Esophagus muscularis mucosa (tissue), 4 donors: ENCODE measurements around the gene POMT2. TPM values are rescaled to one million over a fixed set of nuclear protein-coding genes. Genes with fewer than 3 reads are reported as not detected.
"Not testable (repeated sequence)": the region's sequence is repeated elsewhere in the genome, so short reads cannot be mapped to it uniquely, and the experiment has no call there.

Experiments used
- DNase-seq: peaks from one replicate; pipeline ENCODE4 v3.0.0-alpha.2; 2017; ENCODE audit errors: extremely low spot score
- H3K27ac ChIP-seq, 4 donors: fragments of 200-600 bp; sonication (generic); replicated peaks in 1 of 4; 1 replicate in 3 of 4; 2 replicates in 1 of 4; pipeline ENCODE4 v1.5.1; 2016 to 2019; ENCODE audit warnings: mild to moderate bottlenecking in 1 of 4
- H3K27me3 ChIP-seq, 4 donors: fragments of 200-600 bp; sonication (generic); one replicate each; pipeline versions ENCODE4 v1.5.1 to v1.6.0; 2016 to 2019
- H3K36me3 ChIP-seq, 4 donors: fragments of 200-600 bp; sonication (generic); one replicate each; pipeline ENCODE4 v1.5.1; 2016 to 2019
- H3K4me1 ChIP-seq, 4 donors: fragments of 200-600 bp; sonication (generic); one replicate each; pipeline ENCODE4 v1.5.1; 2016 to 2019
- H3K4me3 ChIP-seq, 4 donors: fragments of 200-600 bp; sonication (generic); 1 replicate in 2 of 4; 2 replicates in 2 of 4; pipeline ENCODE4 v1.5.1; 2016 to 2019; ENCODE audit warnings: mild to moderate bottlenecking in 4 of 4, moderate library complexity in 1 of 4
- H3K9me3 ChIP-seq, 4 donors: fragments of 200-600 bp; sonication (generic); 1 replicate in 3 of 4; 2 replicates in 1 of 4; pipeline ENCODE4 v1.5.1; 2016 to 2019
- EP300 ChIP-seq: sonication (generic); formaldehyde crosslinking; IDR thresholded peaks from one replicate; pipeline ENCODE4 v1.6.1; 2017; ENCODE audit warnings: antibody characterized with exemption
- POLR2A ChIP-seq: fragments of 450-650 bp; IDR thresholded peaks from one replicate; pipeline ENCODE4 v1.6.1; 2017; ENCODE audit warnings: antibody characterized with exemption, moderate library complexity, mild to moderate bottlenecking, low read depth
- POLR2AphosphoS5 ChIP-seq, 2 donors: sonication (generic); formaldehyde crosslinking; IDR thresholded peaks; one replicate each; pipeline ENCODE4 v1.6.1; 2017; ENCODE audit warnings: antibody characterized with exemption in 2 of 2
- WGBS: methylation state at CpG from one replicate; pipeline ENCODE4 v1.1.5; 2018; 5-methylcytosine and 5-hydroxymethylcytosine counted together
- intact Hi-C: fragments of 100-400 bp; cut with DNase I; formaldehyde crosslinking; loops from one replicate; pipeline ENCODE4 v1.15.1; 2023
- total RNA-seq, 4 donors: library from RNA; depleted of rRNA; stranded (reverse); fragments of >200 nt; gene quantifications; one replicate each; pipeline versions ENCODE4 v1.1.0 to v1.2.1, GENCODE V29; 2016
- TF ChIP-seq, protein P1 (sequence below), 3 experiments: fragments of 200-600 bp in 2 of 3; fragments of 450-650 bp in 1 of 3; sonication (generic) in 2 of 3; IDR thresholded peaks; one replicate each; pipeline ENCODE4 v1.5.1; 2017 to 2019; ENCODE audit warnings: antibody characterized with exemption in 3 of 3, mild to moderate bottlenecking in 2 of 3, moderate library complexity in 1 of 3

Gene POMT2
- total RNA-seq, 4 donors from 2014 or later = 13.3 to 29.2 (median 14.5) TPM

DNA sequence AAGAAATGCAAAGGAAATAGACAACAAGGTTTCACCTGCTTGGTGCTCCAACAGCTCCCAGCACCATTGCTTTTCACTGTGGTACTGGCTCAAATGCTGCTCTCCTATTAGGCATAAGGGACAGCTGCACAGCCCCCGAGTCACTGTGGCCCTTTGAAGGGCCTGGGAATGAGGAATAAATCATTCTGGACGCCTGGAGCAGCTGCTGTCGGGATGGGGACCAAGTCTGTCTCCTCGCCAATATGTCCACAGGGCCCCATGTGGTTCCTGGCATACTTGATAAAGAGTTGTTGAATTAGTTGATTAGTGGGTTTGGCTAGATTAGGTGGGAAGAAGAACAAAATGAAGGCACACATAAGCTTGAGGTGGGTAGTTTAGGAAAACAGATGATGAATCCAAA lies 36.6 kb downstream of the POMT2 start:
- WGBS = 79% methylated on average over 4 of the region's 4 CpGs
- Histone ChIP-seq H3K27me3 (no peaks in the 10 kb centered on the region), H3K4me3 (no peak overlapping the region), H3K4me1 (no peaks in the 10 kb centered on the region), H3K36me3 (peaks cover 63 to 99% (median 94%) of the 10 kb centered on the region in 4 donors), H3K27ac (no peak overlapping the region), H3K9me3 (no peaks in the 10 kb centered on the region)
- intact Hi-C loops = no loop called here
- TF ChIP-seq POLR2AphosphoS5 (IDR thresholded peaks at IDR 0.05) = no peak
- no peak for TF ChIP-seq POLR2A
- TF ChIP-seq EP300 = no peak
- TF ChIP-seq, protein P1, sequence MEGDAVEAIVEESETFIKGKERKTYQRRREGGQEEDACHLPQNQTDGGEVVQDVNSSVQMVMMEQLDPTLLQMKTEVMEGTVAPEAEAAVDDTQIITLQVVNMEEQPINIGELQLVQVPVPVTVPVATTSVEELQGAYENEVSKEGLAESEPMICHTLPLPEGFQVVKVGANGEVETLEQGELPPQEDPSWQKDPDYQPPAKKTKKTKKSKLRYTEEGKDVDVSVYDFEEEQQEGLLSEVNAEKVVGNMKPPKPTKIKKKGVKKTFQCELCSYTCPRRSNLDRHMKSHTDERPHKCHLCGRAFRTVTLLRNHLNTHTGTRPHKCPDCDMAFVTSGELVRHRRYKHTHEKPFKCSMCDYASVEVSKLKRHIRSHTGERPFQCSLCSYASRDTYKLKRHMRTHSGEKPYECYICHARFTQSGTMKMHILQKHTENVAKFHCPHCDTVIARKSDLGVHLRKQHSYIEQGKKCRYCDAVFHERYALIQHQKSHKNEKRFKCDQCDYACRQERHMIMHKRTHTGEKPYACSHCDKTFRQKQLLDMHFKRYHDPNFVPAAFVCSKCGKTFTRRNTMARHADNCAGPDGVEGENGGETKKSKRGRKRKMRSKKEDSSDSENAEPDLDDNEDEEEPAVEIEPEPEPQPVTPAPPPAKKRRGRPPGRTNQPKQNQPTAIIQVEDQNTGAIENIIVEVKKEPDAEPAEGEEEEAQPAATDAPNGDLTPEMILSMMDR (IDR thresholded peaks at IDR 0.05) = no peak
- no peak for DNase-seq

DNA sequence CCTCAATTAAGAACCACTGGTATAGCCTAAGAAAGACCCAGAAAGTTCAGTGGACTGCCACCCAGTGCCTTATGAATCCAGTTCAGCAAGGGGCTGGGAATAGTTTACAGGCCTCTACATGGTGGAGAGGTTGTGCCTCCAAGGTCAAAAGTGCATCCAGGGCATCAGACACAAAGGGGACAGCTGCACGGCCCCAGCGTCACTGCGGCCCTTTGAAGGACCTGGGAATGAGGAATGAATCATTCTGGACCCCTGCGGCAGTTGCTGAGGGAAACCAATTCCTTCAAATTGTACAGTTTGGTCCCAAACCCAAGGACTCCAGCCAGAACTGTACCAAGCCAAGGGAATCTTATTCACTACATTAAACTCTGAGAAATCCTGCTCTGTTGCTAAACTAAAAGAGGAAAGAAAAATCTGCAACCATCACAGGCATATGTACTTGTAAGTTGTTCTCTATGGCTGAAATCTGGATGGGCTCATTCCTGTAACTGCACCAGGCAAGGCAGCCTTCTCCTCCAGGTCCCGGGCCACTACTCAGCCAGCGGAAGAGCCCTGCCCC lies 38.8 kb downstream of the POMT2 start:
- Histone ChIP-seq H3K27me3 (no peaks in the 10 kb centered on the region), H3K36me3 (peaks cover 76 to 99% (median 96%) of the 10 kb centered on the region in 4 donors), H3K27ac (no peak overlapping the region), H3K4me1 (no peaks in the 10 kb centered on the region), H3K9me3 (no peaks in the 10 kb centered on the region), H3K4me3 (no peak overlapping the region)
- intact Hi-C loops = no loop called here
- DNase-seq = no peak
- WGBS = 97% methylated on average over 6 of the region's 6 CpGs
- TF ChIP-seq POLR2AphosphoS5 (IDR thresholded peaks at IDR 0.05) (no peak), EP300 (no peak), POLR2A (no peak)
- TF ChIP-seq, protein P1 (IDR thresholded peaks at IDR 0.05) = no peak

DNA sequence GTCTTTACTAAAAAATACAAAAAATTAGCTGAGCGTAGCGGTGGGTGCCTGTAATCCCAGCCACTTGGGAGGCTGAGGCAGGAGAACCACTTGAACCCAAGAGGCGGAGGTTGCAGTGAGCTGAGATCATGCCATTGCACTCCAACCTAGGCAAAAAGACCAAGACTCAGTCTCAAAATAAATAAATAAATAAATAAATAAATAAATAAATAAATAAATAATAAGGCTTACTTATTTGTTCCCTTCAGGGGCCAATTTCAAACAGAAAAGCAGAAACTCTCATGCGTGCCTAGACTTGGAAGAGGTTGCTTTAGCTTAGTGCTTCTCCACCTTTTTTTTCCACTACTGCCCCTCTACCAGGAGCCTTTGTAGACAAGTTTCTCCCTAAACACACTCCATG lies 39.8 kb downstream of the POMT2 start:
- H3K36me3 ChIP-seq = peaks cover 75 to 98% (median 95%) of the 10 kb centered on the region in 4 donors
- 95% methylated on average over 4 of the region's 4 CpGs for WGBS
- not testable (repeated sequence) for H3K9me3 ChIP-seq

DNA sequence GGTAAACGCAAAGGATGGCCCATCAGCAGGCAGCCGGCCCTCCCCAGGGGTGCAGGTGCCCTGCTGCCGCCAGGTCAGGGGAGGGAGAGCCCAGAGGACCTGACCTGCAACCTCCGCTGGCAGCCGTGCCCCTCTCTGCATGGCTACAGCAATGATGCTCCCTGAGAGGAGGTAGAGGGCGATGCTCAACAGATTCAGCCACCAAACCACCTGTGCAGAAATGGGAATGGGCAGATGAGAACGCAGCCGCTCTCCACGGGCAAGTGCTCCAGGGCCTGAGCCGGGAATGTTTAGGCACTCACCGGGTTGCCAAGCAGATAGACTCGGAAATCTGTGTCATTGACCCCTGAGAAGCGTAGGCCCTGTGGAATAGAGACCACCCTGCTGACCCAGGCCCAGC lies 41.0 kb downstream of the POMT2 start:
- no peak for DNase-seq
- Histone ChIP-seq H3K9me3 (no peaks in the 10 kb centered on the region), H3K27me3 (no peaks in the 10 kb centered on the region), H3K27ac (no peak overlapping the region), H3K36me3 (peaks cover 63 to 87% (median 86%) of the 10 kb centered on the region in 4 donors), H3K4me1 (no peaks in the 10 kb centered on the region), H3K4me3 (no peak overlapping the region)
- WGBS = 89% methylated on average over 7 of the region's 13 CpGs
- intact Hi-C loops = no loop called here
- TF ChIP-seq POLR2A (no peak), POLR2AphosphoS5 (IDR thresholded peaks at IDR 0.05) (no peak), EP300 (no peak)
- TF ChIP-seq, protein P1 (IDR thresholded peaks at IDR 0.05) = no peak

More for the DNA sequence above, 39.8 kb downstream of the POMT2 start:
- H3K4me3 ChIP-seq, H3K27ac ChIP-seq, intact Hi-C loops, H3K4me1 ChIP-seq, H3K27me3 ChIP-seq, DNase-seq: not testable (repeated sequence)

DNA sequence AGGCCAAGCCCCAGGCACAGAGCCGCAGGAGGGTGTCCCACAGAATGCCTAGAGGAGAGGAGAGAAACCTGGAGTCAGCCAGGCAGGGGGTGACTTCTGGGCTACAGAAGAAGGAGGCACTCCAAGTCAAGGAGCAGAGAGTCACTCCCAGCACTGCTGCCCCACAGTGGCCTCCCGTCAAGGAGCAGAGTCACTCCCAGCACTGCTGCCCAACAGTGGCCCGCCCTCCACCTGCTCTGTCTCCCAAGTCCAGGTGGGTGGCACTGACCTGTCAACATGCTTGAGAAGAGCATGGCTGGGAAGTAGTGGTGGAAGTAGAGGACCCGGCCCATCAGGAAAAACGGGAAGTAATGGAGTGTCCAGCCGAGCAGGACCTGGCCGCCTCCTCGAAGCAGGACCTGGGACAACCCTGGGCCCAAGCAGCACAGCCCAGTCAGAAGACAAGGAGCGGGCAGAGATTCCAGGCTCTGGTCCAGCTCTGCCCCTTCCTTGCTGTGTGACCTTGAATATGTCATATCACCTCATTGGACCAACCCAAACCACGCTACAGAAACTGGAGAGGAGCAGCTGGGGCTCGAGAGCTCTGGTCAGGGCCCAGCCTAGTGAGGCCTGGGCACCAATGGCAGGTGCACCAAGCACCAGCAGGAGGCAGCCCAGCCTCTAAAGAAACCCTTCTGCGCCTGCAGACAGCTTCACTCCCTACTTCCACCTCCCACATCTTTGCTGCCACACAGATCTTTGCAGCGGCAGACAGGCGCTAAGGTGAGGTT lies 42.0 kb downstream of the POMT2 start:
- H3K9me3 ChIP-seq = peaks cover 0 to 4% (median 0%) of the 10 kb centered on the region in 4 donors
- 92% methylated on average over 7 of the region's 14 CpGs for WGBS
- no peak overlapping the region for H3K4me3 ChIP-seq
- TF ChIP-seq EP300 (no peak), POLR2A (no peak), POLR2AphosphoS5 (IDR thresholded peaks at IDR 0.05) (no peak)
- TF ChIP-seq, protein P1 (IDR thresholded peaks at IDR 0.05) = no peak
- peaks cover 52 to 76% (median 75%) of the 10 kb centered on the region in 4 donors for H3K36me3 ChIP-seq
- intact Hi-C loops = no loop called here
- H3K27me3 ChIP-seq = peaks cover 0 to 3% (median 0%) of the 10 kb centered on the region in 4 donors
- no peak overlapping the region for H3K27ac ChIP-seq
- DNase-seq = no peak
- H3K4me1 ChIP-seq = no peaks in the 10 kb centered on the region
